B cell (primary cell): ENCODE results near the gene RIC8A.

Experiments used
- CTCF ChIP-seq: fragments of 200-600 bp; IDR thresholded peaks from one replicate; pipeline ENCODE4 v1.8.0; 2022; ENCODE audit warnings: antibody characterized with exemption, mild to moderate bottlenecking
- EZH2 ChIP-seq: IDR thresholded peaks from 2 replicates; pipeline ENCODE4 v1.6.1; 2012; ENCODE audit warnings: borderline replicate concordance, low read depth, mild to moderate bottlenecking, moderate library complexity, low read length; ENCODE audit not compliant: insufficient read depth, poor library complexity, severe bottlenecking

- TF ChIP-seq CTCF, result no peak
- no peak for TF ChIP-seq EZH2
Measured at GRCh38 chr11:209275-210121, 2.0 kb downstream of the RIC8A start.
